GM18873 (cell line): ENCODE results near the gene HRAS.

ENCODE experiments used
- ATAC-seq: cut with Tn5 transposase; IDR thresholded peaks from one replicate; pipeline ENCODE4 v1.9.1; 2021; ENCODE audit warnings: mild to moderate bottlenecking, moderate library complexity, moderate number of reproducible peaks; ENCODE audit not compliant: unreplicated experiment, low FRiP score

The HRAS gene

DNA sequence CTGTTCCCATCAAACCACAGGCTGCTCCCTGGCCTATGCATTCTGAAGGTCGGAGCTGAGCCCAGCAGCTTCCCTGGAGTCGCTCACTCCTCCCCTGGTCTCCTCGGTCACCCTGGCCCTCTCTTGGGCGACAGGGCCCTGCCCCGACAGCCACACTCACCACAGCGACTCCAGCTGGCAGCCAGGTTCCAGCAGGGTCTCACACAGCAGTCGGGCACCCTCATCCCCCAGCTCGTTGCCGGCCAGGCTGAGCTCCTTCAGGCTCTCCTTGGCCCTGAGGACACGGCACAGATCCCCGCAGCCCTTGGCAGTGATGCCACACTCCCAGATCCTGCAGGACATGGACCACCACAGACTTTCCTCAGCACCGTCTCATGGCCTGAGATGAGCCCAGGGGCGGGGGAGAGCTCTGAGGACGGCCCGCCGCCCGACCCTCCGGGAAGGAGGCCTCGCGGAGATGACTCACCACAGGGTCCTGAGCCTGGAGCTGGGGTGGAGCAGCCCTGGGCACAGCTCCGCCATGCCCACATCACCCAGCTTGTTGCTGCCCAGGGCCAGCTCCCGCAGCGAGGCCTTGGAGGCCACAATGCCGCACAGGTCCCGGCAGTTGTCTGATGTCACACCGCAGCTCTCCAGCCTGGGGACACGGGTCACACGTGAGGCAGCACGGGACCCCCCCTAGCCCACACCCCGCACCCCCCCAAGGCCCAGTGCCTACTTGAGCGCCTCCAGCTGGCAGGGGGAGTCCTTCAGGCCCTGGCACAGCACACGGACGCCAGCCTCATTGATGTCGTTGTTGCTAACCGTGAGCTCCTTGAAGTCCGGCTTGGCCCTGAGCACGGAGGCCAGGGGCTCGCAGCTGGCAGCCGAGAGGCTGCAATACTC lies 36.8 kb downstream of the HRAS start:
- no peak for ATAC-seq

DNA sequence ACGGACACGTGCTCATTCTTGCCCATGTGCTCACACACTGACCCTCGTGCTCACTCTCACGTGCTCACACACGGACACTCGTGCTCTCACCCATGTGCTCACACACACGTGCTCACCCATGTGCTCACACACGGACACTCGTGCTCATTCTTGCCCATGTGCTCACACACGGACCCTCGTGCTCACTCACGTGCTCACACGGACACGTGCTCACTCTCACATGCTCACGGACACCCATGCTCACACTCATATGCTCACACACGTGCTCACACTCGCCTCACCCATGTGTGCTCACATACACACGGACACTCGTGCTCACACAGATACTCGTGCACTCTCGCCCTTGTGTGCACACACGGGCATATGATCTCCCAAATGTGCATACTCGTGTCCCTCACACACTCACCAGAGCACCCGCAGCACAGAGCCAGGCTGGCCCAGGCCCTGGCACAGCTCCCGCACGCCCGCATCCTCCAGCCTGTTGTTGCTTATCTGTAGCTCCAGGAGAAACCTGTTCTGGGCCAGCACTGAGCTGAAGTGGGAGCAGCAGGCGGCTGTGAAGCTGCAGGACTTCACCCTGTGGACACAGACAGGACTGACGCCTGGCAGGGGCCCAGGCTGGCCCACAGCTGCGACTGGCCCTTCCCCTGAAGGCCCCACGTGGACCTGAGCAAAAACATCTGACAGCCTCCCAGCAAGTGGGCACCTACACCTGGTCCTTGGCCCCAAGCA lies 37.6 kb downstream of the HRAS start:
- ATAC-seq = no peak

DNA sequence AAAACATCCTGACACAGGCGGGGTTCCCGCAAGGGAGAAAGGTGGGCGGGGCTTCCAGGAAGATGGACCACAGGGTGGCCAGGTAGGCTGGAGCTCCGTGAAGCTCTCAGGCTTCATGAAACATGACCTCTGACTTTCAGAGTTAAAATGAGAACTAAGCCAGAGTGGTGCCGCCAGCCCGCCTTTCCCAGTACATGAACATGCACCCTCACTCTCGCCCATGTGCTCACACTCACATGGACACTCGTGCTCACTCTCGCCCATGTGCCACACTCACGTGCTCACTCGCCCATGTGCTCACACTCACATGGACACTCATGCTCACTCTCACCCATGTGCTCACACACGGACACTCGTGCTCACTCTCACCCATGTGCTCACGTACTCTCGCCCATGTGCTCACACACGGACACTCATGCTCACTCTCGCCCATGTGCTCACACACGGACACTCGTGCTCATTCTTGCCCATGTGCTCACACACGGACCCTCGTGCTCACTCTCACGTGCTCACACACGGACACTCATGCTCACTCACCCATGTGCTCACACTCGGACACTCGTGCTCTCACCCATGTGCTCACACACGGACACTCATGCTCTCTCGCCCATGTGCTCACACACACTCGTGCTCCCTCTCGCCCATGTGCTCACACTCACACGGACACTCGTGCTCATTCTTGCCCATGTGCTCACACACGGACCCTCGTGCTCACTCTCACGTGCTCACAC lies 38.4 kb downstream of the HRAS start:
- no peak for ATAC-seq

DNA sequence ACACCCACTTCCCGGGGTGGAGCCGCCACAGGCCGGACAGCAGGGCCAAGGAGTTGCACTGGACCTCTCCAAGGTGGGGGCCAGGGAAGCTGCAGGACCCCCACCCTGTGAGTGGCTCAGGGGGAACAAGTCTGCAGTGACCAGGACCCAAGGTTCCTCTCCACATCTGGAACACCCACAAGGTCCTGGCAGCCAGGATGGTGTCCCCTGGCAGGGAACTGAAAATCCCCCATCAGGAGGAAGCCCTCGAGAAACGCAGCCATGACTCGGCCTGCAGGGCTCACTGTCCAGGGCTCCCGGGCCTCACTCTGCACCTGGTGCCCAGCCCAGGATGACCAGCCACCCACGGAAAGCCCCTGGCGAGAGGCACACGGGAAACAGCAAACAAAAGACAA lies 39.8 kb downstream of the HRAS start:
- no peak for ATAC-seq

DNA sequence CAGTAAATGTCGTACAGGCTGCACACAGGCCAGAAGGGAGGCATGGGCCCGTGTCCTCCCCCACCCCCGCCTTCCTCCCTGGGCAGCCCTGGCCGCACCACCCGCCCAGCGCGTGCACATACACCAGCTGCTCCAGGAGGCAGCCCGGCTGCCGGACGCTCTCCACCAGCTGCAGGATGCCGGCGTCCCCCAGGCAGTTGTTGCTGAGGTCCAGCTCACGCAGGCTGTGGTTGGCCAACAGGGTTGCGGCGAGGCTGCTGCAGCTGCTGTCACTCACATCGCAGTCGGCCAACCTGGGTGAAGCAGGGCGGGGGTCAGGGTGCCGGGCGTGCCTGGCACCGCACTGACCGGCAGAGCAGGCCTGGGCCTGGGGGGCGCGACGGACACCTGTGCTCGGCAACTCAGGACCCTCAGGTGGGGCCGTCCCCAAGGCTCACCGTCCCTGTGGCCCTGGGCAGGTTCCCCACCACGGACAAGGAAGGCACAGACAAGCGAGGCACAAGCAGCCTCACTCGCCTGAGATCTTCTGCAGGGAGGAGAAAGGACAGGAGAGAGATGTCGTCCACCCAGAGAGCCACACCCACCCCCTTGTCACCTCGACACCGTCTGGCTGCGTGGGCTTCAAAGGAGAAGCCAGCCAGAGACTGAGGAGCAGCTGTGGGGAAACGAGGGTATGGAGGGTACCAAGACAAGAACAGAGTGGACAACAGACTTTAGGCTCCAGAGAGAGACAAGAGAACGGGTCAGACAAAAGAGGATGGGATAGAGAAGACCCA lies 40.4 kb downstream of the HRAS start:
- ATAC-seq = no peak

DNA sequence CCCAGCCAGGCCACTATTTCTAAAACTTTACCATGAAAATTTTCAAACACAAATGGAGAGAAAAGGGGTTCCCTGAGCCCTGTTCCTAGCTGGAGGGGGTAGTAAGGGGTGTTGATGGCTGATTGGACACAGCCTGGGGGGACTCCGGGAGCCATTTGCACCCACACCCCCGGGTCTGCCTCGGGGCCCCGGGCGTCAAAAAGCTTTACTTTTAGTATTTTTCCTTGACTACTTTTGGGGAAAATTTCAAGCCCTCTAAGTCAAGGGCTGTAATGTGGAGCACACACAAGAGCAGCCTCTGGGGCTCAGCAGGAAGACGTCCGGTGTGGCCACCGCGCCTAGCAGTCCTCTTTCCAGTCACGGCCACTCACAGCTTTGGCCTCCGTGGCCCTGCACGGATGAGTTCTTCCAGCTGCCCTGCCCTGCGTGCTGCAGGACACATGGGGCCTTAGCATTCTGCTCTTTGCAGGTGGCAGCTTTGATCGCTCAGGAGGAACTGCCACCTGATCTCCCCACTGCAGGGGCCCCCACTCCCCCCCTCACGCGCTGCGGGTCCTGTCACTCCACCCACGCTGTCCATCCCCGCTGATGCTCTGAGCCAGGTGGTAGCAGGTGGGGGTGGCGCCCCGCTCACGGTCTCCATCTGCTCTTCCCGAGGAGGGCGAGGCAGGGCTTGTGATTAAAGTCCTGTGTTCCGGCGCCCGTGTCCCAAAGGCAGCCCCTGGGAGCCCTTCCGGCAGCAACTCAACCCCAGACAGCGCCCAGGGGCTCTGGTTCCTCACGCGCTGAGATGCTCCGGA lies 42.7 kb downstream of the HRAS start:
- ATAC-seq = no peak

DNA sequence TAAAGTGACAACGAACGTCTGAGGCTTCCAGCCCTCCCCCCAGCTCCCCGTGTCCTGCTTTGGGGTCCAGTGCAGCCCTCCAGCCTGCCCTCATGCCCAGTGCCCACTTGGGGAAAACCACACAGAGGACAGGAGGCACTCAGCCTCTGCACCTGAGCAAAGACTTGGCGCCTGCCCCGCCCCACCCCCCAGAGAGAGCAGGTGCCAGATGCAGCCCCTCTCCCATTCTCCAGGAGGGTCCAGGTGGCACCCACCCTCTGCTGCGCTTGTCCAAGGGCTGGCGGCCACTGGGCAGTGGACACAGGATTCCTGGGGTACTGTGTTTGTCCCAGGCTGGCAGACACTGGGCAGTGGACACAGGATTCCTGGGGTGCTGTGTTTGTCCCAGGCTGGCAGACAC lies 44.0 kb downstream of the HRAS start:
- no peak for ATAC-seq

DNA sequence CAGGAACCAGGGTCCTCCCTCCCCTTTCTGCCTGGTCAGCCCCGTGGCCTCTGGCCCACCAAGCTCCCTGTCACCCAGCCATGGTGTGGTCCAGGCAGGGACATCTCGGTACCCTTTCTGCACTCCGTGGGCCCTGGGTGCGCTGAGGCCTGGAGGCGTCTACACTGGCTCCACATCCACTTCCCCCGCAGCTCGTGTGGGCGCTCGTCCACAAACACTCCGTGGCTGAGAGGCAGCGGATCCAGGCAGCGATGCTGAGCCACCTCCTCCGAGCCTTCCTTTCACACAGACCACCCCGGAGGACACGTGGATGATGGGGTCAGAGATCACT lies 44.5 kb downstream of the HRAS start:
- no peak for ATAC-seq

DNA sequence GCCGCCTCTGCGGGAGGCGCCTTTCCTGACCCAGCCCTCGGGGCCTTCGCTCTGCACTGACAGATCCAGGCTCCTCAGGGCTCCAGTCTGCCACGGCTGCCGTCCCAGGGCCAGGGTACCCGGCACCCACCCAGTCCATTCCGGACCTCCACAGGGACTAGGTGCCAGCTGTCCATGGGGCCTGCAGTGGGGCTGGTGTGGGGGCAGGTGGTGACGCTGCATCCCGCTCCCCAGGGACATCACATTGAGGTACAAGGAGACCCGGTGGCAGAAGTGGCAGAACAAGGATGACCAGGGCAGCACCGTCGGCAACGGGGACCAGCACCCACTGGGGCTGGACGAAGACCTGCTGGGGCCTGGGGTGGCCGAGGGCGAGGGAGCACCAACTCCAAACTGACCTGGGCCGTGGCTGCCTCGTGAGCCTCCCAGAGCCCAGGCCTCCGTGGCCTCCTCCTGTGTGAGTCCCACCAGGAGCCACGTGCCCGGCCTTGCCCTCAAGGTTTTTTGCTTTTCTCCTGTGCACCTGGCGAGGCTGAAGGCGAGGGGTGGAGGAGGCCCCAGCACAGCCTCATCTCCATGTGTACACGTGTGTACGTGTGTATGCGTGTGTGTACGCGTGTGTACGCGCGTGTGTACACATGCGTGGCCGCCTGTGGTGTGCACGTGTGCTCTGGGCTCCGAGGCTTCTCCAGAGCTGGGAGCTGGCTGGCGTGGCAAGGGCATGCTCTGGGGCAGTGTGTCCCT lies 45.0 kb downstream of the HRAS start:
- ATAC-seq = no peak

DNA sequence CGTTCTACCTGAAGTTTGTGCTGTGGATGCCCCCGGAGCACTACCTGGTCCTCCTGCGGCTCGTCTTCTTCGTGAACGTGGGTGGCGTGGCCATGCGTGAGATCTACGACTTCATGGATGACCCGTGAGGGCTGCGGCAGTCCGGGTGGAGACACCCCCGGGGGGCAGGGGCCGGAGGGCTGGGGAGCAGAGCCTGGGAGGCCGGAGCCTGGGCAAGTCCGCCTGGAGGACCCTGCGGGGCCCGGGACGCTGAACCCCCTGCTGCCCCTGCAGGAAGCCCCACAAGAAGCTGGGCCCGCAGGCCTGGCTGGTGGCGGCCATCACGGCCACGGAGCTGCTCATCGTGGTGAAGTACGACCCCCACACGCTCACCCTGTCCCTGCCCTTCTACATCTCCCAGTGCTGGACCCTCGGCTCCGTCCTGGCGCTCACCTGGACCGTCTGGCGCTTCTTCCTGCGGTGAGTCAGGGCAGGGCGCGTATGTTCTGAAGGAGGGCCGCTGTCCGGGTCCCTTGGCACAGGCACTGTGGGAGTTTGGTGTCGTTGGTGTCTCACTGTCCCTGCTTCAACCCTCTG lies 45.7 kb downstream of the HRAS start:
- ATAC-seq = no peak

DNA sequence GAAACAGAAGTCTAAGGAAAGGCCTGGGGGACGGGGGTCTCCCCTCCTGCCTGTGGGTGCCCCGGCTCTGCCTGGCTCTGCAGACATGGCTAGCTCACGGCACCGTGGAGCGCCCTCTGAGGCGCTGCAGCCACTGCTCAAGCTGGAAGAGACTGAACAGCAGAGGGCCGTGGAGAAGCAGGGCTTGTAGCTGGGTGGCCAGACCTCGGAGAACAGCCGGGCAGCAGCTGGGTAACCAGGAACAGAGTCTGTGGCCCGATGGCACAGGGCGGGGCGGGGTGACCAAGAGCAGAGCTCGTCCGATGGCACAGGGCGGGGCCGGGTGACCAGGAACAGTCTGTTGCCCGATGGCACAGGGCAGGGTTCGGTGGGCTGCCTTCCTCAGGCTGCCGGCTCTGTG lies 46.4 kb downstream of the HRAS start:
- ATAC-seq = no peak

DNA sequence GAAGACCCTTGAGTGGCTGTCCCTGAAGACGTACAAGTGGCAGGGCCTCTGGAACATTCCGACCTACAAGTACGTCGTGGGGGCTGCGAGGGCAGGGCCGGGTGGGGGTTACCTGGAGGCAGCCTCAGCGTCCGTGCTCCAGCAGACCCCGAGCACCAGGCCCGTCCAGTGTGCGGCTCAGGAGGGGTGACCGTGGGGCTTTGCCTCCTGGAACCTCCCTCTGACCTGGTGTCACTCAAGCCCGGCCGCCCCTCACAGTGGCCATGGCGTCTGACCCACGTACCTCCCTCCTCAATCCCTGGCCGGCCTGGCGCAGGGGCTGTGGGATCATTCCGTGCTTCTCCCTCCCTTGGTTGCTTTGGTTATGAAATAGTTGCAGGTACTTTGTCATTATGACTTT lies 46.8 kb downstream of the HRAS start:
- ATAC-seq = no peak

DNA sequence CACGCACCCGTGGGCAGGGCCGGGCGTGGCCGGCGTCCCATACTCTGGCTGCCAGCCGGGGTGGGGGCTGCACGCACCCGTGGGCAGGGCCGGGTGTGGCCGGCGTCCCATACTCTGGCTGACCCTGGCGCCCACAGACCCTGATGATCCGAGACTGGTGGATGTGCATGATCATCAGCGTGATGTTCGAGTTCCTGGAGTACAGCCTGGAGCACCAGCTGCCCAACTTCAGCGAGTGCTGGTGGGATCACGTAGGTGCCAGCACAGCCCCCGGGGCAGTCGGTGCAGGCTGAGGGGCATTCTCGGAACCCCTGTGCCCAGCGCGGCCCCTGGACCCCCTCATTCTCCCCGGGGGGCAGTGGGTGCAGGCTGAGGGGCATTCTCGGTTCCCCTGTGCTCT lies 47.3 kb downstream of the HRAS start:
- no peak for ATAC-seq

DNA sequence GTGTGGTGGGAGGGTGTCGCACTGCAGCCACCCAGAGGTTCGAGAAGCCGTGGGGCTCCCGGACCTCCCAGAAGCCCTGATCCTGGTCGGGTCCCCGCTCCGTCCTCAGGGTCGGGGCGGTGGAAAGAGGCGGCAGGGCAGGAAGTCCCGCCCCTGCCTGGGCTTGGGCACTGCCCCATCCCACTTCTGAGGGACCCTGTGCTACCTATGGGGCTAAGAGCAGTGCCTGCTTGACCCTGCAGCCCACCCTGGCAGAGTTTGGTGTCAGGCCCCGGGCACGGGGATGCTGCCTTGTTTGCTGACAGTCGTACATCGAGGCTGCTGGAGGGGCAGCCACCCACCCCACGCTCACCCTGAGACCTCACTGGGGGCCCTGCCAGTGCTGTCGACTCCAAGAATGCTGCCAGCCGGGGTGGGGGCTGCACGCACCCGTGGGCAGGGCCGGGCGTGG lies 47.8 kb downstream of the HRAS start:
- no peak for ATAC-seq

DNA sequence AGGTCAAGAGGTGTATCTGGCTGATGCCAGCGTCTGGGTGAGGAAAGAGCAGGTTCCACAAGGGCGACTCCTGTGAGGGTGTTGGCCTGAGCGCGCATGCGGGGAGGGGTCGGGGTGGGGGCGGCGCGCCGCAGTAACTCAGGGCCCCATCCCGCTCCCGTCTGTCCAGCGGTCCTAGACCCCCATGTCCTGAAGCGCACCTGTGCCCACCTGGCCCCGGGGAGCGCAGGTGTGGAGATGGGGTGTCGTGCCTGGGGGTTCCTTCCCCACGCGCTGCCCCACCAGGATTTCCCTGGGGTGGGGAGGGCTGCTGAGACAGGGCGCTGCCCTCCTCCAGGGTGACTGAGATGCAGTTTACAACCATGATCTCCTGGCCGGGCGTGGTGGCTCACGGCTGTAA lies 49.2 kb downstream of the HRAS start:
- no peak for ATAC-seq

DNA sequence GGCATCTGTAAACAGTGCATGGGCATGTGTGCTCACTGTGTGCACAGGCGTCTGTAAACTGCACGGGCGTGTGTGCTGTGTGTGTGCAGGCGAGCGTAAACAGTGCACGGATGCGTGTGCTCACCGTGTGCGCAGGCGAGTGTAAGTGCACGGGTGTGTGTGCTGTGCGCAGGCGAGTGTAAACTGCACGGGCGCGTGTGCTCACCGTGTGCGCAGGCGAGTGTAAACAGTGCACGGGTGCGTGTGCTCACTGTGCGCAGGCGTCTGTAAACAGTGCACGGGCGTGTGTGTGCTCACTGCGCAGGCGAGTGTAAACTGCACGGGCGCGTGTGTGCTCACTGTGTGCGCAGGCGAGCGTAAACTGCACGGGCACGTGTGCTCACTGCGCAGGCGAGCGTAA lies 50.8 kb downstream of the HRAS start:
- no peak for ATAC-seq
